ENCODE results near the gene MCM9.

DNA sequence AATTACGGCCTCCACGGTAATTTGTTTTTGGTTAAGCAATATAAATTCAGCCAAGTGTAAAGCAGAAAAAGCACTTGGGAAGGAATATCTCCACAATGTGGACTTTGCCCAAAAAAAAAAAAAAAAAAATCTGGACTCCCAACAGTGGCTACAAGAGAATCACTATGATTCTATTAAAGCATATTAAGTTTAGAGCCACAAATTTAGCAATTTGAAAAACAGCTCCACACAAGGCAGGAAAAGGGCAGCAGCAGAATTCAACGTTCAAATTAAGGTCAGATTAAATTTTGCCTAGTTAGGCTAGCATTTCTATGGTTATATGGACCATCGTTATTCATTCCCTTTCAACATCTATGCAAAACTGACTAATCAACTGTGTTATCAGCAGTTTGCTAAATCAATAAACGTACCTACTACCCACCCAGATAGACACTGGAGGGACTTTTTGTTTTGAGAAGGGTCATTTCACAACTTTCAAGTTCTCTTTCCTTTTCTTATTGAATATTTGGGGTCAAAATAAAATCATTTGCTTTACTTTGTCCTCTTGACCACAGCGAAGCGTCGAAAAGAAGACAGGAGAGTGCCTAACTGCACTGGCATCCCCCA, 1.0 kb downstream of the MCM9 start:
- TF ChIP-seq POLR2A (IDR thresholded peaks at IDR 0.05): no peak
- TF ChIP-seq, protein P1, sequence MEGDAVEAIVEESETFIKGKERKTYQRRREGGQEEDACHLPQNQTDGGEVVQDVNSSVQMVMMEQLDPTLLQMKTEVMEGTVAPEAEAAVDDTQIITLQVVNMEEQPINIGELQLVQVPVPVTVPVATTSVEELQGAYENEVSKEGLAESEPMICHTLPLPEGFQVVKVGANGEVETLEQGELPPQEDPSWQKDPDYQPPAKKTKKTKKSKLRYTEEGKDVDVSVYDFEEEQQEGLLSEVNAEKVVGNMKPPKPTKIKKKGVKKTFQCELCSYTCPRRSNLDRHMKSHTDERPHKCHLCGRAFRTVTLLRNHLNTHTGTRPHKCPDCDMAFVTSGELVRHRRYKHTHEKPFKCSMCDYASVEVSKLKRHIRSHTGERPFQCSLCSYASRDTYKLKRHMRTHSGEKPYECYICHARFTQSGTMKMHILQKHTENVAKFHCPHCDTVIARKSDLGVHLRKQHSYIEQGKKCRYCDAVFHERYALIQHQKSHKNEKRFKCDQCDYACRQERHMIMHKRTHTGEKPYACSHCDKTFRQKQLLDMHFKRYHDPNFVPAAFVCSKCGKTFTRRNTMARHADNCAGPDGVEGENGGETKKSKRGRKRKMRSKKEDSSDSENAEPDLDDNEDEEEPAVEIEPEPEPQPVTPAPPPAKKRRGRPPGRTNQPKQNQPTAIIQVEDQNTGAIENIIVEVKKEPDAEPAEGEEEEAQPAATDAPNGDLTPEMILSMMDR (IDR thresholded peaks at IDR 0.05): no peak

Measured in heart left ventricle (tissue), 13 donors.